GM19351 (cell line): Measurements from ENCODE around the gene GRIK4.
A peak's percentile ranks its signal among the peaks of the same experiment; 100 is the strongest.

Source experiments
- ATAC-seq: cut with Tn5 transposase; IDR thresholded peaks from one replicate; pipeline ENCODE4 v1.9.1; 2021; ENCODE audit warnings: mild to moderate bottlenecking, moderate library complexity; ENCODE audit not compliant: unreplicated experiment

GRIK4 gene

GRCh38 chr11:120827198-120827597 lies 315.6 kb downstream of the GRIK4 start:
- no peak for ATAC-seq

GRCh38 chr11:120827820-120828219 lies 316.3 kb downstream of the GRIK4 start:
- no peak for ATAC-seq

- ATAC-seq, result no peak
Observed at GRCh38 chr11:120828847-120829246, 317.3 kb downstream of the GRIK4 start.

GRCh38 chr11:120830085-120830620 lies 318.6 kb downstream of the GRIK4 start:
- ATAC-seq, result no peak

GRCh38 chr11:120832481-120833238 lies 321.1 kb downstream of the GRIK4 start:
- no peak for ATAC-seq

- ATAC-seq, result no peak
Observed at GRCh38 chr11:120834686-120835210, 323.2 kb downstream of the GRIK4 start.

GRCh38 chr11:120835601-120836228 lies 324.2 kb downstream of the GRIK4 start:
- peak; percentile 98 for ATAC-seq

- ATAC-seq, result no peak
Observed at GRCh38 chr11:120837696-120838095, 326.1 kb downstream of the GRIK4 start.

- no peak for ATAC-seq
Observed at GRCh38 chr11:120839201-120839600, 327.7 kb downstream of the GRIK4 start.

- no peak for ATAC-seq
Observed at GRCh38 chr11:120839846-120840402, 328.4 kb downstream of the GRIK4 start.

- ATAC-seq, result no peak
Observed at GRCh38 chr11:120840661-120841060, 329.1 kb downstream of the GRIK4 start.

GRCh38 chr11:120841074-120841473 lies 329.5 kb downstream of the GRIK4 start:
- ATAC-seq, result no peak

- no peak for ATAC-seq
Observed at GRCh38 chr11:120842195-120842594, 330.6 kb downstream of the GRIK4 start.

GRCh38 chr11:120853435-120853834 lies 341.9 kb downstream of the GRIK4 start:
- ATAC-seq, result no peak

GRCh38 chr11:120854988-120855387 lies 343.4 kb downstream of the GRIK4 start:
- no peak for ATAC-seq

- no peak for ATAC-seq
Observed at GRCh38 chr11:120857508-120857907, 346.0 kb downstream of the GRIK4 start.

GRCh38 chr11:120858740-120859139 lies 347.2 kb downstream of the GRIK4 start:
- ATAC-seq, result no peak

- no peak for ATAC-seq
Observed at GRCh38 chr11:120859552-120860295, 348.2 kb downstream of the GRIK4 start.

- no peak for ATAC-seq
Observed at GRCh38 chr11:120863359-120863758, 351.8 kb downstream of the GRIK4 start.

GRCh38 chr11:120867024-120867423 lies 355.5 kb downstream of the GRIK4 start:
- ATAC-seq, result no peak

- ATAC-seq, result no peak
Observed at GRCh38 chr11:120867531-120867930, 356.0 kb downstream of the GRIK4 start.
